IMR-90 (cell line): ENCODE results near the gene SRRM2. TPM values are rescaled to one million over a fixed set of nuclear protein-coding genes. Genes with fewer than 3 reads are reported as not detected.

Experiments used
- ATAC-seq: fragments of 200-7000 bp; cut with Tn5 transposase; 2 replicates; pipeline ENCODE4 v1.9.1; 2020; ENCODE audit warnings: low read depth, mild to moderate bottlenecking, moderate library complexity
- BruUV-seq: library from RNA; stranded (reverse); fragments of 400-500 nt; replicated peaks from 2 replicates; lab custom pipeline; 2021; lab: Mats Ljungman, UMichigan
- CTCF ChIA-PET: fragments of 300-600 bp; formaldehyde crosslinking; extraction: SDS; loops from one replicate; lab custom pipeline; 2021; ENCODE audit warnings: antibody characterized with exemption; lab: Yijun Ruan, JAX
- POLR2A ChIA-PET: fragments of 300-600 bp; sonication (Branson Sonifier 250); formaldehyde crosslinking; loops from one replicate; lab custom pipeline; 2022; ENCODE audit warnings: antibody characterized with exemption; ENCODE audit not compliant: unreplicated experiment; lab: Charles Lee
- DNase-seq: peaks from one replicate; pipeline ENCODE4 v3.0.0; 2013
- H2AFZ ChIP-seq: replicated peaks from 2 replicates; pipeline ENCODE3; 2013; ENCODE audit warnings: low read length, mild to moderate bottlenecking; ENCODE audit not compliant: poor library complexity
- H2AK5ac ChIP-seq: 2 replicates; pipeline ENCODE4 v1.6.1; 2013; ENCODE audit warnings: low read depth, low read length, inconsistent platforms
- H2AK9ac ChIP-seq: replicated peaks from 2 replicates; pipeline ENCODE3; 2013; ENCODE audit warnings: mild to moderate bottlenecking, low read depth, low read length, moderate library complexity; ENCODE audit not compliant: poor library complexity
- H2BK120ac ChIP-seq: 2 replicates; pipeline ENCODE4 v1.6.1; 2013; ENCODE audit warnings: low read depth, low read length, inconsistent platforms
- H2BK15ac ChIP-seq: 3 replicates; pipeline ENCODE4 v1.6.1; 2013; ENCODE audit warnings: low read depth, low read length, inconsistent platforms
- H2BK20ac ChIP-seq: 2 replicates; pipeline ENCODE4 v1.6.1; 2013; ENCODE audit warnings: low read depth, mild to moderate bottlenecking, inconsistent platforms, low read length, moderate library complexity
- H2BK5ac ChIP-seq: 2 replicates; pipeline ENCODE4 v1.6.1; 2013; ENCODE audit warnings: mild to moderate bottlenecking, low read depth, low read length, inconsistent platforms; ENCODE audit not compliant: poor library complexity, severe bottlenecking
- H3K14ac ChIP-seq: replicated peaks from 2 replicates; pipeline ENCODE4 v1.6.1; 2013; ENCODE audit warnings: low read depth, low read length, inconsistent platforms
- H3K18ac ChIP-seq: 2 replicates; pipeline ENCODE4 v1.6.1; 2013; ENCODE audit warnings: low read depth, low read length, control low read depth
- H3K23ac ChIP-seq: 2 replicates; pipeline ENCODE4 v1.6.1; 2013; ENCODE audit warnings: low read depth, low read length, inconsistent platforms
- H3K27ac ChIP-seq: 2 replicates; pipeline ENCODE4 v1.5.1; 2013; ENCODE audit warnings: mild to moderate bottlenecking, control low read depth, low read length; ENCODE audit not compliant: insufficient read depth
- H3K27me3 ChIP-seq: 2 replicates; pipeline ENCODE4 v1.6.1; 2013; ENCODE audit warnings: low read length; ENCODE audit not compliant: control insufficient read depth, insufficient read depth
- H3K36me3 ChIP-seq: 2 replicates; pipeline ENCODE4 v1.6.1; 2013; ENCODE audit warnings: low read length, mixed read lengths; ENCODE audit not compliant: control insufficient read depth, insufficient read depth
- H3K4ac ChIP-seq: 2 replicates; pipeline ENCODE4 v1.6.1; 2013; ENCODE audit warnings: low read depth, low read length, inconsistent platforms
- H3K4me1 ChIP-seq: 2 replicates; pipeline ENCODE4 v1.6.1; 2013; ENCODE audit warnings: low read length, mixed read lengths; ENCODE audit not compliant: control insufficient read depth, insufficient read depth
- H3K4me2 ChIP-seq: 2 replicates; pipeline ENCODE4 v1.6.1; 2013; ENCODE audit warnings: low read depth, mild to moderate bottlenecking, control low read depth, low read length, moderate library complexity
- H3K4me3 ChIP-seq: 2 replicates; pipeline ENCODE4 v1.5.1; 2013; ENCODE audit warnings: low read depth, mild to moderate bottlenecking, control low read depth, low read length, moderate library complexity; ENCODE audit not compliant: insufficient read depth
- H3K56ac ChIP-seq: 2 replicates; pipeline ENCODE4 v1.6.1; 2013; ENCODE audit warnings: low read length, inconsistent platforms; ENCODE audit not compliant: insufficient read depth; ENCODE audit errors: extremely low read depth
- H3K79me1 ChIP-seq, 2 experiments: 2 replicates each; pipeline ENCODE4 v1.6.1; 2013; ENCODE audit warnings: low read length in 2 of 2, inconsistent platforms in 1 of 2, low read depth in 1 of 2
- H3K9ac ChIP-seq: 2 replicates; pipeline ENCODE4 v1.6.1; 2013; ENCODE audit warnings: low read depth, low read length, control low read depth
- H3K9me1 ChIP-seq: 2 replicates; pipeline ENCODE4 v1.6.1; 2013; ENCODE audit warnings: low read length, inconsistent platforms; ENCODE audit not compliant: insufficient read depth
- H3K9me3 ChIP-seq: 2 replicates; pipeline ENCODE4 v1.6.1; 2013; ENCODE audit warnings: low read length; ENCODE audit not compliant: control insufficient read depth, insufficient read depth
- H4K20me1 ChIP-seq: 2 replicates; pipeline ENCODE4 v1.6.1; 2013; ENCODE audit warnings: low read length, inconsistent platforms; ENCODE audit not compliant: insufficient read depth
- H4K5ac ChIP-seq: 2 replicates; pipeline ENCODE4 v1.6.1; 2013; ENCODE audit warnings: mild to moderate bottlenecking, low read depth, low read length, control low read depth
- H4K8ac ChIP-seq, 2 experiments: 2 replicates each; pipeline ENCODE4 v1.6.1; 2013; ENCODE audit warnings: low read depth in 2 of 2, low read length in 2 of 2, control low read depth in 1 of 2, inconsistent platforms in 1 of 2
- H4K91ac ChIP-seq: 2 replicates; pipeline ENCODE4 v1.6.1; 2013; ENCODE audit warnings: low read depth, low read length, inconsistent platforms; ENCODE audit not compliant: insufficient read depth
- CHD1 ChIP-seq: IDR thresholded peaks from 2 replicates; pipeline ENCODE4 v1.6.1; 2012; ENCODE audit warnings: low read depth, low read length, improper control_type of control experiment
- CTCF ChIP-seq: conservative IDR thresholded peaks from 2 replicates; pipeline ENCODE4 v1.5.1; 2012; ENCODE audit warnings: mild to moderate bottlenecking, low read depth, low read length, improper control_type of control experiment
- MAFK ChIP-seq: IDR thresholded peaks from 2 replicates; pipeline ENCODE4 v1.6.1; 2012; ENCODE audit warnings: low read depth, low read length, improper control_type of control experiment
- MXI1 ChIP-seq: IDR thresholded peaks from 2 replicates; pipeline ENCODE4 v1.6.1; 2012; ENCODE audit warnings: low read depth, mild to moderate bottlenecking, low read length, moderate library complexity, borderline replicate concordance
- NFE2L2 ChIP-seq: fragments of 150-350 bp; IDR thresholded peaks from 2 replicates; pipeline ENCODE4 v1.6.1; 2016; ENCODE audit warnings: low read depth, mild to moderate bottlenecking, low read length
- POLR2A ChIP-seq: IDR thresholded peaks from 2 replicates; pipeline ENCODE4 v1.6.1; 2012; ENCODE audit warnings: mild to moderate bottlenecking, low read depth, low read length
- RAD21 ChIP-seq: IDR thresholded peaks from 2 replicates; pipeline ENCODE4 v1.6.1; 2012; ENCODE audit warnings: low read length, improper control_type of control experiment
- RFX5 ChIP-seq: IDR thresholded peaks from 2 replicates; pipeline ENCODE4 v1.8.0; 2012; ENCODE audit warnings: low read depth, mild to moderate bottlenecking, low read length, moderate library complexity
- SMC3 ChIP-seq: fragments of 150-350 bp; IDR thresholded peaks from 2 replicates; pipeline ENCODE4 v1.6.1; 2016; ENCODE audit warnings: low read depth, mild to moderate bottlenecking, antibody characterized with exemption, low read length, moderate library complexity
- USF2 ChIP-seq: fragments of 150-350 bp; IDR thresholded peaks from 2 replicates; pipeline ENCODE4 v1.6.1; 2017; ENCODE audit warnings: mild to moderate bottlenecking, antibody characterized with exemption, low read length, low read depth
- WGBS, 2 experiments: methylation state at CpG; one replicate each; pipeline versions ENCODE4 v1.1.5 to v1.1.7; 2013; ENCODE audit warnings: missing lambda C conversion rate in 2 of 2; ENCODE audit not compliant: insufficient read length in 1 of 2; ENCODE audit errors: extremely low coverage in 2 of 2; 5-methylcytosine and 5-hydroxymethylcytosine counted together
- dilution Hi-C: fragments of 300-500 bp; cut with HindIII; formaldehyde crosslinking; loops from one replicate; pipeline ENCODE4 v1.14.3; 2018; ENCODE audit warnings: low sequenced_read_pairs; ENCODE audit not compliant: unreplicated experiment
- in situ Hi-C: fragments of 300-500 bp; cut with MboI; formaldehyde crosslinking; loops from 3 replicates; pipeline ENCODE4 v1.14.3; 2019; ENCODE audit warnings: low sequenced_read_pairs, inconsistent platforms, mixed read lengths
- intact Hi-C: fragments of 100-400 bp; cut with micrococcal nuclease; formaldehyde crosslinking; loops from 2 replicates; pipeline ENCODE4 v1.10.0; 2022
- polyA plus RNA-seq, 3 experiments: library from polyadenylated mRNA; depleted of rRNA; stranded (reverse); fragments of >200 nt; gene quantifications; 2 replicates each; pipeline ENCODE4 v1.2.3, GENCODE V29; 2012; ENCODE audit warnings: low replicate concordance in 1 of 3
- total RNA-seq: library from RNA; depleted of rRNA; stranded (reverse); fragments of >200 nt; gene quantifications from 2 replicates; pipeline ENCODE4 v1.2.3, GENCODE V29; 2012

The SRRM2 gene
- total and polyA plus RNA-seq, 2 of the 4 experiments (the other 2 are of a cell fraction): 20.3 to 300 TPM

DNA sequence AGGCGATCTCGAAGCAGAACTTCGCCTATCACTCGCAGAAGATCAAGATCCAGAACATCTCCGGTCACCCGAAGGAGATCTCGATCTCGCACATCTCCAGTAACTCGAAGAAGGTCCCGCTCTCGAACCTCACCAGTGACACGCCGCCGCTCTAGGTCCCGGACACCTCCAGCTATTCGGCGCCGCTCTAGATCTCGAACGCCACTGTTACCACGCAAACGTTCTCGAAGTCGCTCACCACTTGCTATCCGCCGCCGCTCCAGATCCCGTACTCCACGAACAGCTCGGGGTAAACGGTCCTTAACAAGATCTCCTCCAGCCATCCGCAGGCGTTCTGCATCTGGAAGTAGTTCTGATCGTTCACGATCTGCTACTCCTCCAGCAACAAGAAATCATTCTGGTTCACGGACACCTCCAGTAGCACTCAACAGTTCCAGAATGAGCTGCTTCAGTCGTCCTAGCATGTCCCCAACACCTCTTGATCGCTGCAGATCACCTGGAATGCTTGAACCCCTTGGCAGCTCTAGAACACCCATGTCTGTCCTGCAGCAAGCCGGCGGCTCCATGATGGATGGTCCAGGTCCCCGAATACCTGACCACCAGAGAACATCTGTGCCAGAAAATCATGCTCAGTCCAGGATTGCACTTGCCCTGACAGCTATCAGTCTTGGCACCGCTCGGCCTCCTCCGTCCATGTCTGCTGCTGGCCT is 14.1 kb downstream of the SRRM2 start:
- TF ChIP-seq RAD21 (no peak), MAFK (no peak), NFE2L2 (no peak), USF2 (no peak), CTCF (no peak), POLR2A (no peak), CHD1 (no peak), RFX5 (no peak), MXI1 (no peak), SMC3 (no peak)
- ATAC-seq (no peak), DNase-seq (no peak)
- H2AK5ac ChIP-seq: no peak overlapping the region
- peaks cover 43 to 97% of the 10 kb centered on the region in 2 experiments for H3K79me1 ChIP-seq
- H4K5ac ChIP-seq: no peak overlapping the region
- no peak overlapping the region for H3K4me3 ChIP-seq
- H2BK5ac ChIP-seq: no peak overlapping the region
- no TSS peak for BruUV-seq
- H3K4me2 ChIP-seq: no peak overlapping the region
- peaks cover 90% of the 10 kb centered on the region for H4K20me1 ChIP-seq
- H3K4me1 ChIP-seq: no peaks in the 10 kb centered on the region
- ChIA-PET CTCF (no interaction called here), POLR2A (no interaction called here)
- H3K36me3 ChIP-seq: peaks cover 100% of the 10 kb centered on the region
- H2BK15ac ChIP-seq: no peak overlapping the region
- no peak overlapping the region for H3K4ac ChIP-seq
- H2AK9ac ChIP-seq: no peak overlapping the region
- no peak overlapping the region for H2BK120ac ChIP-seq
- H3K27me3 ChIP-seq: no peaks in the 10 kb centered on the region
- H4K91ac ChIP-seq: no peak overlapping the region
- in situ Hi-C loops: no loop called here
- H3K27ac ChIP-seq: no peak overlapping the region
- no peaks in the 10 kb centered on the region; the same call in 1 of the 2 replicates for H3K9me3 ChIP-seq
- dilution Hi-C loops: no loop called here
- no peak overlapping the region for H3K23ac ChIP-seq
- H3K9ac ChIP-seq: no peak overlapping the region
- H4K8ac ChIP-seq: no peak overlapping the region
- H3K9me1 ChIP-seq: no peaks in the 10 kb centered on the region
- H2BK20ac ChIP-seq: no peak overlapping the region
- 99% methylated on average over 44 of the region's 44 CpGs; no CpG with 5 or more reads in 1 of the 2 experiments for WGBS, 2 experiments
- no peak overlapping the region for H3K56ac ChIP-seq
- intact Hi-C loops: no loop called here
- no peak overlapping the region for H3K18ac ChIP-seq
- no peak overlapping the region for H2AFZ ChIP-seq
- H3K14ac ChIP-seq: no peak overlapping the region
